NCI-H524 (cell line): ENCODE results near the gene BORCS5.
"Not testable (repeated sequence)": the region's sequence is repeated elsewhere in the genome, so short reads cannot be mapped to it uniquely, and the experiment has no call there.

ENCODE experiments used
- DNase-seq, 2 experiments: peaks; one replicate each; lab custom pipeline; 2025; lab: John Stamatoyannopoulos, UW

Gene BORCS5

DNA sequence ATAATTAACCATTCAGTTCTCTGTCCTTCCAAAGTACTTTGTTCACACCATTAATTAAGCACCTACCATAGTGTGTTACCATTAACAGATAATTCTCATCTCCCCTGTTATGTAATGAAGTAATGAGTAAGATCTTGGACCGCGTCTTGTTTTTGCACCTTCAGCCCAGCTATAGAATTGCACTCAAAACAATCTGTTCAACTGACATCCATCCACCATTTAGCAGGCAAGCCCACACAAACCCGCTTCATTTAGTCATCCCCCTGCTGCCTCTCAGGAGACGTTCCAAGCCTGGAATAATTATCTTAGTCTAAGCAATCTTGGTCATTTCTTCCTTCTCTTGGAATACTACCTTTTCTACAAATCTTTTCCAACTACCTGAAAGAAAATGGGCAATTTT is 131.4 kb downstream of the BORCS5 start:
- DNase-seq = no peak

GRCh38 chr12:12488823-12489550 is 132.1 kb downstream of the BORCS5 start:
- DNase-seq = no peak

- no peak for DNase-seq
Measured at GRCh38 chr12:12491606-12492005, 134.7 kb downstream of the BORCS5 start.

DNA sequence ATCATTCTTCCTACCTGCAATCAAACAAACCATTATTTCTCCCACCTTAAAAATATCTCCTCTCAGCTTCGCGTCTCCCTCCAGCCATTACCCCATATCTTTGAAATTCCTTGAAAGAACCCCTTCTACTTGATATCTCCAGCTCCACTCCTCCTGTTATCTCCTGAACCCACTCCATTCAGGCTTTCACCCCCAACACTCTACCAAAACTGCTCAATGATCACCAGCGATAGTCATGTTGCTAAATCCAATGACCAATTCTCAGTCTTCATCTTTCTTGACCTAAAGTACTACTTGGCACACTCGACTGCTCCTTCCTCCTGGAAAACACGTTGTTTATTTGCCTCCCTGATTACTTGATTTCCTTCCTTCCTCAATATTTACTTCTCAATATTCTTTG is 135.7 kb downstream of the BORCS5 start:
- no peak for DNase-seq

GRCh38 chr12:12495536-12495935 is 138.7 kb downstream of the BORCS5 start:
- no peak for DNase-seq

DNA sequence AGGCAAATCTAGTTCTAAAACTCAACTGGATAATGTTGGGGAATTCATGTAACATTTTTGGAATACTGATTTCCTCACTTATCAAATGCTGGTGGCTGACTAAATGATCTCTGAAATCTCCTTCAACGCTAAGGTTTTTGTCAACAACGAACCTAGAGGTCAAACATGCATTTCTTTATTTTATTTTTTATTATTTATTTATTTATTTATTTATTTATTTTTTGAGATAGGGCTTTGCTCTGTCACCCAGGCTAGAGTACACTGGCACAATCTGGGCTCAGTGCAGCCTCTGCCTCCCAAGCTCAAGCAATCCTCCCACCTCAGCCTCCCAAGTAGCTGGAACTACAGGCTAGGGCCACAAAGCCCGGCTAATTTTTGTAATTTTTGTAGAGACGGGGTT is 141.3 kb downstream of the BORCS5 start:
- DNase-seq = no peak

- DNase-seq = no peak
Measured at GRCh38 chr12:12499909-12500604, 143.2 kb downstream of the BORCS5 start.

DNA sequence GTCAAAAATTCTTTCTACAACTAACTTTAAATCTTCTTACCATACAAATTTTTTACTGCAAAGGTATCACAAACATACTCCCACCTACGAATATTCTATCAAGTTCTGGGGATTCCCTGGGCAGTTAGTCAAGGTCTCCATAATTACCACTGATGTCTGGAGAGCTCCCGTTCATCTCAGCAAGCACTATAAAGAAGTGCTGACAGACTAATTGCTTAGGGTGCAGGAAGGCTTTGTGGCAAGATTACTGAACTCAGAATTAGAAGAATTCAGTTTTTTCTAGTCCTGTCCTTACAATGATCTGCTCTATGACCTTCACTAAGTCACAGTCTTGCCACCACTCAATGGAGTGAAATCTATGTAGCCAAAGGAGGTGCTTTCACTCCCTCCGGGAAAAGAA is 144.2 kb downstream of the BORCS5 start:
- DNase-seq = no peak

DNA sequence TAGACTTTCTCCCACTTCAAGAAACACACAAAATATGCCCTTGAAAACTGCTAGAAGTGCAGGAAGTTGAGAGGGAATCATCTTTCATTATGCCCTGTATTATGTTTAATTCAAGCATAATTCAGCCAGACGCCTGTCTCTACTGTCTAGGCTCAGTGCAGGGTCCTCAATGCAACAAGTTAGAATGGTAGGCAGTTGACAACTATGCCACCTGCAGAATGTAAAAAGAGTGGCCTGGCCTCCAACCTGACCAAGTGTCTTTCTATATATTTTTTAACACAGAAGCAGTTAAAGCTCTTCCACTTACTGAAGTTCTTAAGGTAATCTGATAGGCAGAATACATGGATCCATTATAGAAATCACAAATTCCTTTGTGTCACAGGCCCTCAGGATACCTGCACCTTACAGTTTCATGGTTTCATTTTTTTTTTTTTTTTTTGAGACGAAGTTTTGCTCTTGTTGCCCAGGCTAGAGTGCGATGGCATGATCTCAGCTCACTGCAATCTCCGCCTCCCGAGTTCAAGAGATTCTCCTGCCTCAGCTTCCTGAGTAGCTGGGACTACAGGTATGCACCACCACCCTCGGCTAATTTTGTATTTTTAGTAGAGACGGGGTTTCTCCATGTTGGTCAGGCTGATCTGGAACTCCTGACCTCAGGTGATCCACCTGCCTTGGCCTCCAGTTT is 145.4 kb downstream of the BORCS5 start:
- DNase-seq = not testable (repeated sequence)

- no peak for DNase-seq
Measured at GRCh38 chr12:12502815-12503151, 145.9 kb downstream of the BORCS5 start.

DNA sequence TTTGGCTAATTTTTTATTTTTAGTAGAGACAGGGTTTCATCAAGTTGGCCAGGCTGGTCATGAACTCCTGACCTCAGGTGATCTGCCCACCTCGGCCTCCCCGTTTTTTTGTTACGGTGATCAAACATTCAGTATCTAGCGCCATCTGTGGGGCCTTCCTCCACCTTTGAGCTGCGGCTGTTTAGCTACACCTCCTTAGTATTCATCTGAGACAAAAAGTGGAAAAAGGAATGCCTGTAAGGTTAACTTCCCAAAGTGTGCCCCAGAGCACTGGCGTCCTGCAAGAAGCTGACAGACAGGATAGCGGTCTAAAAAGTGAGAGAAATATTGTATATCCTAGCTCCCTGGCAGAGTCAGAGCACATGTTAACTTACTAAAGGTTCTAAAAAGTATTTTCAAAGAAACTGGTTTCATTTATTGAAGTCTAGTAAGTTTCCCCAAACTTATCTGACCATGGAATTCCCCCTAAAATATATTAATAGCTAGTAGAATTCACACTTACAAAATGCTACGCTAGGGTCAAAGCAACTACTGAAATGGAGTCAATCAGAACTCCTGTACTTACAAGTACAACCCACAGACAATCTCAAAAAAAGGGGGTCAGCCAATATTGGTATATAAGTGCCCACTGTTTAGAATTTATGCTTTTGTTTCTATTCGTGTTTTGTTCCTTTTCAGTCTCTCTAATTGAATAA is 146.7 kb downstream of the BORCS5 start:
- no peak for DNase-seq

GRCh38 chr12:12505544-12506495 is 148.9 kb downstream of the BORCS5 start:
- DNase-seq = no peak

- no peak for DNase-seq
Measured at GRCh38 chr12:12506496-12506890, 149.6 kb downstream of the BORCS5 start.

GRCh38 chr12:12507121-12507520 is 150.2 kb downstream of the BORCS5 start:
- no peak for DNase-seq

DNA sequence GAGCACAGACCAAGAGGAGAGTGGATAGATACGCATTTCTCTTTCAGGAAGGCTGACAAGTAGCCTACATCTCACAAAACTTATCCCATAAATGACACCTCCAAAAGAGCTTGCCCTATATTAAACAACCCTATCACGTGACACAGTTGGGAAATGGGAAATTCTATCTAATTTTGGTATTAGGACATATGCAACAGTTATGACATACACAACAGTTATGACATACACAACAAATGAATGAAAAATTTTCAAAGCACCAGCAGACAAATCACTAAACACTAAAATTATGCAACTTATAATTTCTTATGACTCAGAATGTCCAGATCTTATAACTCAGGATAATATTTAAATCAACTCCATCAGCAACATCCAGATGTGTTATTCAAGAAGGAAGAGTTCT is 151.7 kb downstream of the BORCS5 start:
- DNase-seq = no peak

- no peak for DNase-seq
Measured at GRCh38 chr12:12510141-12510540, 153.3 kb downstream of the BORCS5 start.

DNA sequence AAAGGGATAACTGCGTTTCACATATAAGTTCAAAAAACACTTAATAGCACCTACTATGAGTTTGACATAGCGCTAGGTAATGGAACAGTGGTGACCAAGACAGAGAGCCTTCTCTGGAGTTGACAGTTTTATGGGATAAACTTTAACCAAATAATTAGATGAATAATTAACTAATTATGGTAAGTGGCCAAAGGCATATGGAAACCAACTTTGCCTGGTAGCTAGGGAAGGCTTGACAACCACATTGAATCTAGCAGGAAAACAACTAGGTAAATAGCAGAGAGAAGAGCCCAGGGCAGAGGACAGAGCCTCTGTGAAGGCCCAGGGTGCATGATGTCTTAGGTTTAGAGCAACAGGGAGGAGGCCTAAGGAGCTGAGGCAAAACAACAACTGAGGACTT is 153.7 kb downstream of the BORCS5 start:
- no peak for DNase-seq

- no peak for DNase-seq
Measured at GRCh38 chr12:12511021-12511783, 154.3 kb downstream of the BORCS5 start.

GRCh38 chr12:12511895-12512711 is 155.2 kb downstream of the BORCS5 start:
- DNase-seq = no peak
